ENCODE results near the gene DHX15. TPM values are rescaled to one million over a fixed set of nuclear protein-coding genes. Genes with fewer than 3 reads are reported as not detected.

DHX15 gene
- total RNA-seq, 1 experiment from 2014 or later: 229 TPM

GRCh38 chr4:24565054-24565453 lies 19.3 kb downstream of the DHX15 start:
- DNase-seq: no peak
- peaks cover 87% of the 10 kb centered on the region for H4K20me1 ChIP-seq (ENCODE audit: low read length)
- BruUV-seq (replicated peaks): no TSS peak

GRCh38 chr4:24564488-24564887 lies 19.9 kb downstream of the DHX15 start:
- ATAC-seq (no peak), DNase-seq (no peak)
- intact Hi-C loops (cut with micrococcal nuclease): no loop called here
- Histone ChIP-seq H3K4me3 (ENCODE audit: low read length) (no peak overlapping the region), H3K79me2 (ENCODE audit: low read length) (peaks cover 100% of the 10 kb centered on the region), H3K9me3 (ENCODE audit: low read length) (no peaks in the 10 kb centered on the region), H3K9me2 (replicated peaks; ENCODE audit: low read length) (no peaks in the 10 kb centered on the region), H3K4me1 (ENCODE audit: insufficient read depth, low read length) (peaks cover 16% of the 10 kb centered on the region), H3K27ac (ENCODE audit: low read length) (no peak overlapping the region), H3K36me3 (ENCODE audit: low read depth, low read length) (peaks cover 50% of the 10 kb centered on the region; the same call in 1 of the 2 replicates), H3K9ac (ENCODE audit: low read length) (no peak overlapping the region), H2AFZ (ENCODE audit: low read length) (no peak overlapping the region), H4K20me1 (ENCODE audit: low read length) (peaks cover 86% of the 10 kb centered on the region), H3F3A (ENCODE audit: low read length, unreplicated experiment) (peaks cover 3% of the 10 kb centered on the region), H3K27me3 (ENCODE audit: low read length) (no peaks in the 10 kb centered on the region), H3K4me2 (ENCODE audit: low read length) (no peak overlapping the region)
- ChIA-PET POLR2A (ENCODE audit: unreplicated experiment) (no interaction called here), CTCF (no interaction called here)
- TF ChIP-seq CTCF (conservative IDR thresholded peaks at IDR 0.05; ENCODE audit: low read depth, low read length) (no peak), EZH2phosphoT487 (IDR thresholded peaks at IDR 0.05; ENCODE audit: borderline replicate concordance, low read length) (no peak), EZH2 (IDR thresholded peaks at IDR 0.05; ENCODE audit: low read length, unreplicated experiment) (no peak)
- no TSS peak for BruUV-seq (replicated peaks)

More at GRCh38 chr4:24565054-24565453, 19.3 kb downstream of the DHX15 start:
- Histone ChIP-seq H3K27ac (ENCODE audit: low read length) (no peak overlapping the region), H3K9ac (ENCODE audit: low read length) (no peak overlapping the region), H3K27me3 (ENCODE audit: low read length) (no peaks in the 10 kb centered on the region), H3K4me1 (ENCODE audit: insufficient read depth, low read length) (peaks cover 12% of the 10 kb centered on the region), H3K4me2 (ENCODE audit: low read length) (no peak overlapping the region), H3K36me3 (ENCODE audit: low read depth, low read length) (peaks cover 55% of the 10 kb centered on the region; the same call in 1 of the 2 replicates), H3K9me3 (ENCODE audit: low read length) (no peaks in the 10 kb centered on the region), H2AFZ (ENCODE audit: low read length) (no peak overlapping the region), H3F3A (ENCODE audit: low read length, unreplicated experiment) (peaks cover 3% of the 10 kb centered on the region), H3K9me2 (replicated peaks; ENCODE audit: low read length) (no peaks in the 10 kb centered on the region), H3K4me3 (ENCODE audit: low read length) (no peak overlapping the region), H3K79me2 (ENCODE audit: low read length) (peaks cover 100% of the 10 kb centered on the region)
- intact Hi-C loops (cut with micrococcal nuclease): no loop called here
- ChIA-PET POLR2A (ENCODE audit: unreplicated experiment) (interaction anchor here (0.6 kb wide), 1 partner anchor 306 kb away, joined by 3 read pairs; no protein-coding TSS in a partner anchor), CTCF (no interaction called here)
- TF ChIP-seq CTCF (conservative IDR thresholded peaks at IDR 0.05; ENCODE audit: low read depth, low read length) (no peak), EZH2phosphoT487 (IDR thresholded peaks at IDR 0.05; ENCODE audit: borderline replicate concordance, low read length) (no peak), EZH2 (IDR thresholded peaks at IDR 0.05; ENCODE audit: low read length, unreplicated experiment) (no peak)
- no peak for ATAC-seq

GRCh38 chr4:24561438-24562139 lies 22.8 kb downstream of the DHX15 start:
- TF ChIP-seq EZH2phosphoT487 (IDR thresholded peaks at IDR 0.05; ENCODE audit: borderline replicate concordance, low read length) (no peak), EZH2 (IDR thresholded peaks at IDR 0.05; ENCODE audit: low read length, unreplicated experiment) (no peak), CTCF (conservative IDR thresholded peaks at IDR 0.05; ENCODE audit: low read depth, low read length) (no peak)
- intact Hi-C loops (cut with micrococcal nuclease): no loop called here
- peaks cover 3% of the 10 kb centered on the region for H3F3A ChIP-seq (ENCODE audit: low read length, unreplicated experiment)
- H3K9me3 ChIP-seq (ENCODE audit: low read length): no peaks in the 10 kb centered on the region
- no peak overlapping the region for H2AFZ ChIP-seq (ENCODE audit: low read length)
- peaks cover 44% of the 10 kb centered on the region for H3K4me1 ChIP-seq (ENCODE audit: insufficient read depth, low read length)
- no peaks in the 10 kb centered on the region for H3K27me3 ChIP-seq (ENCODE audit: low read length)
- H4K20me1 ChIP-seq (ENCODE audit: low read length): peaks cover 92% of the 10 kb centered on the region
- peaks cover 100% of the 10 kb centered on the region for H3K79me2 ChIP-seq (ENCODE audit: low read length)
- no peak overlapping the region for H3K4me2 ChIP-seq (ENCODE audit: low read length)
- DNase-seq (no peak), ATAC-seq (no peak)
- POLR2A ChIA-PET (ENCODE audit: unreplicated experiment): no interaction called here
- CTCF ChIA-PET: no interaction called here
- H3K9ac ChIP-seq (ENCODE audit: low read length): no peak overlapping the region
- no TSS peak for BruUV-seq (replicated peaks)
- peaks cover 33% of the 10 kb centered on the region; the same call in 1 of the 2 replicates for H3K36me3 ChIP-seq (ENCODE audit: low read depth, low read length)
- H3K9me2 ChIP-seq (replicated peaks; ENCODE audit: low read length): no peaks in the 10 kb centered on the region
- no peak overlapping the region for H3K4me3 ChIP-seq (ENCODE audit: low read length)
- H3K27ac ChIP-seq (ENCODE audit: low read length): no peak overlapping the region

Measured in PC-3 (cell line).